Astrocyte (in vitro differentiated cells and primary cell): ENCODE data around the gene CDK5RAP2. TPM values are rescaled to one million over a fixed set of nuclear protein-coding genes. Genes with fewer than 3 reads are reported as not detected.

Source experiments
- DNase-seq: peaks from one replicate; pipeline ENCODE4 v3.0.0-alpha.2; 2010; ENCODE audit warnings: low read depth
- FAIRE-seq: peaks from 2 replicates; lab custom pipeline; 2011; peaks lifted over from hg19 to GRCh38; lab: Jason Lieb, UNC
- H2AFZ ChIP-seq: 2 replicates; pipeline ENCODE4 v1.6.0; 2012; ENCODE audit warnings: low read depth, low read length, inconsistent platforms
- H3K27ac ChIP-seq: 2 replicates; pipeline ENCODE4 v1.5.1; 2011; ENCODE audit warnings: low read depth, low read length, inconsistent platforms
- H3K27me3 ChIP-seq: 2 replicates; pipeline ENCODE4 v1.6.0; 2011; ENCODE audit warnings: low read length, inconsistent platforms; ENCODE audit not compliant: insufficient read depth
- H3K36me3 ChIP-seq: 2 replicates; pipeline ENCODE4 v1.5.1; 2011; ENCODE audit warnings: low read length, inconsistent platforms; ENCODE audit not compliant: insufficient read depth
- H3K4me1 ChIP-seq: 2 replicates; pipeline ENCODE4 v1.5.1; 2011; ENCODE audit warnings: low read length, inconsistent platforms; ENCODE audit not compliant: insufficient read depth
- H3K4me2 ChIP-seq: 2 replicates; pipeline ENCODE4 v1.6.0; 2012; ENCODE audit warnings: low read length, inconsistent platforms
- H3K4me3 ChIP-seq: 2 replicates; pipeline ENCODE4 v1.5.1; 2011; ENCODE audit warnings: low read depth, mild to moderate bottlenecking, low read length, inconsistent platforms; ENCODE audit not compliant: insufficient read depth
- H3K79me2 ChIP-seq: 2 replicates; pipeline ENCODE4 v1.6.0; 2012; ENCODE audit warnings: mild to moderate bottlenecking, low read length, inconsistent platforms; ENCODE audit not compliant: insufficient read depth
- H3K9ac ChIP-seq: 2 replicates; pipeline ENCODE4 v1.6.0; 2012; ENCODE audit warnings: mild to moderate bottlenecking, low read length, inconsistent platforms
- H3K9me3 ChIP-seq: 2 replicates; pipeline ENCODE4 v1.5.1; 2012; ENCODE audit warnings: low read depth, mild to moderate bottlenecking, low read length, inconsistent platforms; ENCODE audit not compliant: insufficient read depth
- H4K20me1 ChIP-seq: 2 replicates; pipeline ENCODE4 v1.6.0; 2012; ENCODE audit warnings: low read length, inconsistent platforms; ENCODE audit not compliant: insufficient read depth
- H3K27ac Mint-ChIP-seq: one replicate; pipeline ENCODE4 v1.8.0; 2021; ENCODE audit warnings: mild to moderate bottlenecking, mixed read lengths; ENCODE audit not compliant: unreplicated experiment
- H3K27me3 Mint-ChIP-seq: one replicate; pipeline ENCODE4 v1.8.0; 2021; ENCODE audit warnings: low read depth, mixed read lengths; ENCODE audit not compliant: unreplicated experiment
- H3K36me3 Mint-ChIP-seq: one replicate; pipeline ENCODE4 v1.8.0; 2021; ENCODE audit warnings: low read depth, mixed read lengths; ENCODE audit not compliant: unreplicated experiment
- H3K4me1 Mint-ChIP-seq: one replicate; pipeline ENCODE4 v1.8.0; 2021; ENCODE audit warnings: low read depth, mixed read lengths; ENCODE audit not compliant: unreplicated experiment
- H3K4me3 Mint-ChIP-seq: one replicate; pipeline ENCODE4 v1.8.0; 2021; ENCODE audit warnings: mild to moderate bottlenecking, moderate library complexity, mixed read lengths; ENCODE audit not compliant: unreplicated experiment
- H3K9me3 Mint-ChIP-seq: one replicate; pipeline ENCODE4 v1.8.0; 2021; ENCODE audit warnings: mild to moderate bottlenecking, mixed read lengths; ENCODE audit not compliant: unreplicated experiment
- CTCF ChIP-seq: IDR thresholded peaks from 2 replicates; pipeline ENCODE4 v1.5.1; 2011; ENCODE audit warnings: low read depth, mild to moderate bottlenecking, inconsistent platforms, low read length, moderate library complexity; ENCODE audit not compliant: insufficient read depth
- EZH2 ChIP-seq: IDR thresholded peaks from 2 replicates; pipeline ENCODE4 v1.6.1; 2012; ENCODE audit warnings: mild to moderate bottlenecking, low read length, inconsistent platforms; ENCODE audit not compliant: insufficient read depth
- total RNA-seq: library from RNA; stranded (reverse); gene quantifications from 2 replicates; pipeline ENCODE4 v1.2.1, GENCODE V29; 2021

CDK5RAP2 gene
- total RNA-seq, 1 donor from 2014 or later, result 36.3 TPM

GRCh38 chr9:120383999-120384924 is 195.7 kb downstream of the CDK5RAP2 start:
- Mint-ChIP-seq H3K4me1 (no peaks in the 10 kb centered on the region), H3K4me3 (no peak overlapping the region), H3K9me3 (peaks cover 7% of the 10 kb centered on the region), H3K27ac (no peak overlapping the region), H3K36me3 (peaks cover 9% of the 10 kb centered on the region), H3K27me3 (no peaks in the 10 kb centered on the region)
- peak overlapping the region; percentile 28 for H3K27ac ChIP-seq
- no peaks in the 10 kb centered on the region for H3K9me3 ChIP-seq
- H3K4me2 ChIP-seq, result peak overlapping the region; percentile 11
- H3K4me3 ChIP-seq, result no peak overlapping the region
- FAIRE-seq (no peak), DNase-seq (peak; percentile 70)
- H3K27me3 ChIP-seq, result no peaks in the 10 kb centered on the region
- no peak for TF ChIP-seq CTCF
- no peak for TF ChIP-seq EZH2
- H2AFZ ChIP-seq, result no peak overlapping the region
- peaks cover 18% of the 10 kb centered on the region for H3K4me1 ChIP-seq
- no peaks in the 10 kb centered on the region for H4K20me1 ChIP-seq
- H3K36me3 ChIP-seq, result peaks cover 4% of the 10 kb centered on the region
- H3K9ac ChIP-seq, result no peak overlapping the region
- H3K79me2 ChIP-seq, result no peaks in the 10 kb centered on the region

- no peak for FAIRE-seq
- peaks cover 12% of the 10 kb centered on the region for H3K9me3 Mint-ChIP-seq
Observed at GRCh38 chr9:120383611-120383998, 196.4 kb downstream of the CDK5RAP2 start.

GRCh38 chr9:120382453-120382852 is 197.5 kb downstream of the CDK5RAP2 start:
- H3K4me1 Mint-ChIP-seq, result no peaks in the 10 kb centered on the region
- H3K9me3 ChIP-seq, result no peaks in the 10 kb centered on the region

More at GRCh38 chr9:120383611-120383998, 196.4 kb downstream of the CDK5RAP2 start:
- H3K27ac Mint-ChIP-seq, result no peak overlapping the region
- H3K27ac ChIP-seq, result no peak overlapping the region
- H3K79me2 ChIP-seq, result no peaks in the 10 kb centered on the region
- no peaks in the 10 kb centered on the region for H3K9me3 ChIP-seq
- no peak overlapping the region for H3K4me2 ChIP-seq
- TF ChIP-seq EZH2, result no peak
- H3K36me3 ChIP-seq, result no peaks in the 10 kb centered on the region
- no peaks in the 10 kb centered on the region for H3K27me3 ChIP-seq
- H2AFZ ChIP-seq, result no peak overlapping the region
- H3K36me3 Mint-ChIP-seq, result peaks cover 9% of the 10 kb centered on the region
- no peak overlapping the region for H3K9ac ChIP-seq
- DNase-seq, result no peak
- peaks cover 18% of the 10 kb centered on the region for H3K4me1 ChIP-seq
- H3K4me3 ChIP-seq, result no peak overlapping the region
- H3K27me3 Mint-ChIP-seq, result no peaks in the 10 kb centered on the region
- H3K4me1 Mint-ChIP-seq, result no peaks in the 10 kb centered on the region
- no peak overlapping the region for H3K4me3 Mint-ChIP-seq
- no peaks in the 10 kb centered on the region for H4K20me1 ChIP-seq

More at GRCh38 chr9:120382453-120382852, 197.5 kb downstream of the CDK5RAP2 start:
- TF ChIP-seq CTCF (no peak), EZH2 (no peak)
- no peak overlapping the region for H3K4me3 ChIP-seq
- H3K9ac ChIP-seq, result no peak overlapping the region
- H3K27ac ChIP-seq, result no peak overlapping the region
- H3K4me1 ChIP-seq, result peaks cover 18% of the 10 kb centered on the region
- no peaks in the 10 kb centered on the region for H3K79me2 ChIP-seq
- Mint-ChIP-seq H3K36me3 (peaks cover 7% of the 10 kb centered on the region), H3K27ac (no peak overlapping the region), H3K27me3 (no peaks in the 10 kb centered on the region), H3K4me3 (no peak overlapping the region), H3K9me3 (peaks cover 13% of the 10 kb centered on the region)
- no peaks in the 10 kb centered on the region for H3K27me3 ChIP-seq
- no peaks in the 10 kb centered on the region for H4K20me1 ChIP-seq
- DNase-seq (no peak), FAIRE-seq (no peak)
- no peak overlapping the region for H3K4me2 ChIP-seq
- no peaks in the 10 kb centered on the region for H3K36me3 ChIP-seq
- H2AFZ ChIP-seq, result no peak overlapping the region
